Upper lobe of left lung (tissue), 4 donors: ENCODE measurements around the gene LSM14A.

Experiments
- CTCF ChIP-seq, 6 experiments: fragments of 450-650 bp in 4 of 6; fragments of 200-600 bp in 2 of 6; sonication (generic) in 2 of 6; IDR thresholded peaks; one replicate each; pipeline ENCODE4 v1.5.1; 2016 to 2019; ENCODE audit warnings: antibody characterized with exemption in 6 of 6
- POLR2A ChIP-seq, 4 donors: fragments of 450-650 bp; IDR thresholded peaks; one replicate each; pipeline ENCODE4 v1.5.1; 2016 to 2017; ENCODE audit warnings: antibody characterized with exemption in 4 of 4, mild to moderate bottlenecking in 2 of 4

DNA sequence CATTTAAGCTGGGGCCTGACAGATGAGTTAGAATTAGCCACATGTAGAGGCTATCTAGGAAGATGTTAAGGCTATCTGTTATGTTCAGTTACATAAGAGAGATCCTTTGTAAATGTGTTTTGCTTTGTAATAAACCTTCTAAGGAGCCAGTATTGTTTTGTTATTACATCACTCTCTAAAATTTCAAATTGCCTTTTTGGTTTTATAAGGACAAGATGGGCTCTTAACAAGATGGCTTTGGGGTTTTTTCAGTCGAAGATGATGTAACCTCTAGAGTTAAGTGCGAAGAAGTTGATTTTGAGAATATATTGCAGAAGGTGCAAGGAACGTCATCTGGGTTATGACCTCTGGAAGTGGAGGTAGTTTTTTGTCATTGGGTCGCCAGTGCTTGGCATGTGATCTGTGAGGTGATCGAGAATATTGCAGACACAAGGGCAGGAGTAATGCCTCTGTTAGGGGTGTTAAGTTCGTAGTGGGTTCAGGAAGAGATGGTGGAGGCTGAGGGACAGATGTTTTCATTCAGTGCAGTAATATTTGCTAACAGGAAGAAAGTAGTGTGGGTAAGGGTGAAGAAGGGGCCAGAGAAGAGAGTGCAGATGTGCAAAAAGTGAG, 12.7 kb downstream of the LSM14A start:
- TF ChIP-seq CTCF (IDR thresholded peaks at IDR 0.05): no peak
- no peak for TF ChIP-seq POLR2A (IDR thresholded peaks at IDR 0.05)
